Vagina (tissue), 2 donors: ENCODE data around the gene ADM5. TPM values are rescaled to one million over a fixed set of nuclear protein-coding genes. Genes with fewer than 3 reads are reported as not detected.
"Not testable (repeated sequence)": the region's sequence is repeated elsewhere in the genome, so short reads cannot be mapped to it uniquely, and the experiment has no call there.

Experiments used
- DNase-seq, 2 donors: peaks; one replicate each; pipeline ENCODE4 v3.0.0-alpha.2; 2017; ENCODE audit errors: extremely low spot score in 2 of 2
- H3K27ac ChIP-seq: fragments of 200-600 bp; sonication (generic); one replicate; pipeline ENCODE4 v1.5.1; 2019
- H3K27me3 ChIP-seq: fragments of 200-600 bp; sonication (generic); one replicate; pipeline ENCODE4 v1.5.1; 2019
- H3K36me3 ChIP-seq, 2 donors: fragments of 200-600 bp; sonication (generic); one replicate each; pipeline ENCODE4 v1.5.1; 2017 to 2019
- H3K4me1 ChIP-seq: fragments of 200-600 bp; sonication (generic); one replicate; pipeline ENCODE4 v1.5.1; 2019
- H3K4me3 ChIP-seq, 2 donors: fragments of 200-600 bp; sonication (generic); 1 replicate in 1 of 2; 2 replicates in 1 of 2; pipeline ENCODE4 v1.5.1; 2016 to 2019
- H3K9me3 ChIP-seq: fragments of 200-600 bp; sonication (generic); one replicate; pipeline ENCODE4 v1.5.1; 2019
- CTCF ChIP-seq, 3 experiments: fragments of 450-650 bp in 2 of 3; fragments of 200-600 bp in 1 of 3; sonication (generic) in 1 of 3; IDR thresholded peaks; one replicate each; pipeline ENCODE4 v1.5.1; 2017 to 2019; ENCODE audit warnings: antibody characterized with exemption in 3 of 3, mild to moderate bottlenecking in 2 of 3, moderate library complexity in 2 of 3
- POLR2A ChIP-seq, 2 donors: fragments of 450-650 bp; IDR thresholded peaks; one replicate each; pipeline ENCODE4 v1.6.1; 2017; ENCODE audit warnings: antibody characterized with exemption in 2 of 2, mild to moderate bottlenecking in 2 of 2, moderate library complexity in 2 of 2
- POLR2AphosphoS5 ChIP-seq, 2 donors: sonication (generic); formaldehyde crosslinking; IDR thresholded peaks; one replicate each; pipeline ENCODE4 v1.9.0; 2017; ENCODE audit warnings: antibody characterized with exemption in 2 of 2, mild to moderate bottlenecking in 2 of 2, low read depth in 1 of 2; ENCODE audit not compliant: insufficient read depth in 1 of 2
- intact Hi-C: fragments of 100-400 bp; cut with DNase I; formaldehyde crosslinking; loops from one replicate; pipeline ENCODE4 v1.15.1; 2023
- total RNA-seq: library from RNA; depleted of rRNA; stranded (reverse); fragments of >200 nt; gene quantifications from one replicate; pipeline ENCODE4 v1.2.3, GENCODE V29; 2016

ADM5 gene
- total RNA-seq, 1 donor from 2014 or later, result 2.7 TPM

- Histone ChIP-seq H3K36me3 (no peaks in the 10 kb centered on the region), H3K4me1 (peaks cover 8% of the 10 kb centered on the region), H3K4me3 (no peak overlapping the region), H3K27ac (no peak overlapping the region), H3K9me3 (no peaks in the 10 kb centered on the region), H3K27me3 (no peaks in the 10 kb centered on the region)
- DNase-seq, result no peak
- intact Hi-C loops, result no loop called here
- TF ChIP-seq POLR2A (IDR thresholded peaks at IDR 0.05) (no peak), POLR2AphosphoS5 (IDR thresholded peaks at IDR 0.05; ENCODE audit: insufficient read depth in 1 of 2, low read depth in 1 of 2) (no peak), CTCF (IDR thresholded peaks at IDR 0.05) (no peak)
Observed at GRCh38 chr19:49718511-49718910, 29.1 kb downstream of the ADM5 start.

GRCh38 chr19:49718991-49719390 is 29.6 kb downstream of the ADM5 start:
- no peak for DNase-seq
- no peak for TF ChIP-seq POLR2AphosphoS5 (IDR thresholded peaks at IDR 0.05; ENCODE audit: insufficient read depth in 1 of 2, low read depth in 1 of 2)
- no peak for TF ChIP-seq CTCF (IDR thresholded peaks at IDR 0.05)
- no peak for TF ChIP-seq POLR2A (IDR thresholded peaks at IDR 0.05)
- H3K27ac ChIP-seq, result no peak overlapping the region
- no peaks in the 10 kb centered on the region for H3K9me3 ChIP-seq
- no peaks in the 10 kb centered on the region for H3K36me3 ChIP-seq
- no peak overlapping the region for H3K4me3 ChIP-seq
- intact Hi-C loops, result no loop called here
- H3K27me3 ChIP-seq, result no peaks in the 10 kb centered on the region
- peaks cover 8% of the 10 kb centered on the region for H3K4me1 ChIP-seq

GRCh38 chr19:49719420-49719819 is 30.0 kb downstream of the ADM5 start:
- H3K9me3 ChIP-seq, H3K4me1 ChIP-seq, H3K36me3 ChIP-seq, H3K27ac ChIP-seq, H3K4me3 ChIP-seq, H3K27me3 ChIP-seq, DNase-seq, intact Hi-C loops: not testable (repeated sequence)

- no peak for TF ChIP-seq POLR2A (IDR thresholded peaks at IDR 0.05)
- TF ChIP-seq CTCF (IDR thresholded peaks at IDR 0.05), result no peak
- peak in 1 of 2 donors; percentile 53 for TF ChIP-seq POLR2AphosphoS5 (IDR thresholded peaks at IDR 0.05; ENCODE audit: insufficient read depth in 1 of 2, low read depth in 1 of 2)
- Histone ChIP-seq H3K4me1 (peaks cover 4% of the 10 kb centered on the region), H3K27me3 (no peaks in the 10 kb centered on the region), H3K9me3 (no peaks in the 10 kb centered on the region), H3K36me3 (no peaks in the 10 kb centered on the region), H3K27ac (peak overlapping the region; percentile 73), H3K4me3 (peak overlapping the region in 1 of 2 donors; percentile 22)
- intact Hi-C loops, result no loop called here
- DNase-seq, result peak in 1 of 2 donors; percentile 90
Observed at GRCh38 chr19:49727217-49728030, 38.0 kb downstream of the ADM5 start.

GRCh38 chr19:49730166-49730565 is 40.8 kb downstream of the ADM5 start:
- DNase-seq, result no peak
- Histone ChIP-seq H3K4me1 (peaks cover 4% of the 10 kb centered on the region), H3K4me3 (no peak overlapping the region), H3K9me3 (no peaks in the 10 kb centered on the region), H3K36me3 (no peaks in the 10 kb centered on the region), H3K27ac (no peak overlapping the region), H3K27me3 (no peaks in the 10 kb centered on the region)
- intact Hi-C loops, result no loop called here
- TF ChIP-seq CTCF (IDR thresholded peaks at IDR 0.05), result no peak
- no peak for TF ChIP-seq POLR2AphosphoS5 (IDR thresholded peaks at IDR 0.05; ENCODE audit: insufficient read depth in 1 of 2, low read depth in 1 of 2)
- TF ChIP-seq POLR2A (IDR thresholded peaks at IDR 0.05), result no peak
